OCI-LY3 (cell line): ENCODE results near the gene FAM24A.

ENCODE experiments used
- H2AFZ ChIP-seq: fragments of 200-600, 300-600 bp; shearing (Covaris generic); 2 replicates; pipeline ENCODE4 v1.6.0; 2014; ENCODE audit warnings: antibody characterized with exemption, low read depth, low read length
- H3K27ac ChIP-seq: fragments of 200-600, 300-600 bp; sonication (generic); 2 replicates; pipeline ENCODE4 v1.5.1; 2014; ENCODE audit warnings: mild to moderate bottlenecking, low read length, moderate library complexity, mixed read lengths
- H3K27me3 ChIP-seq: fragments of 200-600, 300-600 bp; sonication (generic); 2 replicates; pipeline ENCODE4 v1.6.1; 2014; ENCODE audit warnings: low read depth, low read length, mixed read lengths
- H3K36me3 ChIP-seq: fragments of 200-600, 300-600 bp; sonication (generic); replicated peaks from 2 replicates; pipeline ENCODE3; 2014; ENCODE audit warnings: low read depth, low read length, mixed read lengths
- H3K4me1 ChIP-seq: fragments of 300-600, 200-600 bp; sonication (generic); 2 replicates; pipeline ENCODE4 v1.6.1; 2014; ENCODE audit warnings: low read length, mixed read lengths
- H3K4me2 ChIP-seq: fragments of 200-600, 300-600 bp; sonication (generic); 2 replicates; pipeline ENCODE4 v1.6.1; 2014; ENCODE audit warnings: low read length, mixed read lengths
- H3K4me3 ChIP-seq: fragments of 300-600, 200-600 bp; sonication (generic); 2 replicates; pipeline ENCODE4 v1.5.1; 2014; ENCODE audit warnings: antibody characterized with exemption, mild to moderate bottlenecking, low read length, moderate library complexity
- H3K79me2 ChIP-seq: fragments of 300-600, 200-600 bp; shearing (Covaris generic); 2 replicates; pipeline ENCODE4 v1.6.1; 2014; ENCODE audit warnings: mild to moderate bottlenecking, low read length, mixed read lengths
- H3K9ac ChIP-seq: fragments of 300-600, 200-600 bp; shearing (Covaris generic); 2 replicates; pipeline ENCODE4 v1.6.0; 2014; ENCODE audit warnings: mild to moderate bottlenecking, low read length, moderate library complexity
- H3K9me3 ChIP-seq: fragments of 200-600, 300-600 bp; shearing (Covaris generic); 2 replicates; pipeline ENCODE4 v1.6.1; 2014; ENCODE audit warnings: low read length, mixed read lengths; ENCODE audit not compliant: insufficient read depth
- H4K20me1 ChIP-seq: fragments of 200-600, 300-600 bp; sonication (generic); 2 replicates; pipeline ENCODE4 v1.6.1; 2016; ENCODE audit warnings: low read length, mixed read lengths; ENCODE audit not compliant: insufficient read depth
- CTCF ChIP-seq: fragments of 200-600, 300-600 bp; sonication (generic); IDR thresholded peaks from 2 replicates; pipeline ENCODE4 v1.5.1; 2014; ENCODE audit warnings: antibody characterized with exemption, low read length, low read depth
- EZH2phosphoT487 ChIP-seq: fragments of 200-600 bp; shearing (Covaris generic); IDR thresholded peaks from 2 replicates; pipeline ENCODE4 v1.6.1; 2018; ENCODE audit warnings: antibody characterized with exemption, mixed run types, low read depth

FAM24A gene

GRCh38 chr10:122931088-122931906, 20.9 kb downstream of the FAM24A start:
- Histone ChIP-seq H3K9me3 (no peaks in the 10 kb centered on the region), H4K20me1 (no peaks in the 10 kb centered on the region), H3K4me2 (no peak overlapping the region), H3K79me2 (no peaks in the 10 kb centered on the region), H3K4me1 (no peaks in the 10 kb centered on the region), H3K36me3 (peaks cover 5% of the 10 kb centered on the region), H3K9ac (no peak overlapping the region), H3K4me3 (no peak overlapping the region), H2AFZ (no peak overlapping the region), H3K27me3 (no peaks in the 10 kb centered on the region), H3K27ac (no peak overlapping the region)
- TF ChIP-seq EZH2phosphoT487 (no peak), CTCF (no peak)

GRCh38 chr10:122939133-122939855, 28.9 kb downstream of the FAM24A start:
- Histone ChIP-seq H3K36me3 (peaks cover 19% of the 10 kb centered on the region), H4K20me1 (no peaks in the 10 kb centered on the region), H3K9ac (no peak overlapping the region), H3K27ac (no peak overlapping the region), H3K9me3 (no peaks in the 10 kb centered on the region), H3K4me2 (no peak overlapping the region), H3K4me3 (no peak overlapping the region), H3K4me1 (no peaks in the 10 kb centered on the region), H3K27me3 (no peaks in the 10 kb centered on the region), H2AFZ (no peak overlapping the region), H3K79me2 (no peaks in the 10 kb centered on the region)
- TF ChIP-seq CTCF (no peak), EZH2phosphoT487 (no peak)

- no peaks in the 10 kb centered on the region for H3K9me3 ChIP-seq
- H3K36me3 ChIP-seq, result peaks cover 19% of the 10 kb centered on the region
- H3K9ac ChIP-seq, result no peak overlapping the region
- H3K4me3 ChIP-seq, result no peak overlapping the region
- H3K27me3 ChIP-seq, result no peaks in the 10 kb centered on the region
- no peak overlapping the region for H3K27ac ChIP-seq
- TF ChIP-seq EZH2phosphoT487, result no peak
- TF ChIP-seq CTCF, result no peak
- H3K79me2 ChIP-seq, result no peaks in the 10 kb centered on the region
- H2AFZ ChIP-seq, result no peak overlapping the region
- no peaks in the 10 kb centered on the region for H3K4me1 ChIP-seq
- no peaks in the 10 kb centered on the region for H4K20me1 ChIP-seq
- H3K4me2 ChIP-seq, result no peak overlapping the region
These were observed 29.6 kb downstream of the FAM24A start for GRCh38 chr10:122939856-122940543.

- H3K27me3 ChIP-seq, result no peaks in the 10 kb centered on the region
- TF ChIP-seq EZH2phosphoT487 (no peak), CTCF (no peak)
- H3K4me1 ChIP-seq, result peaks cover under 1% of the 10 kb centered on the region; the same call in 1 of the 2 replicates
- no peak overlapping the region for H3K4me3 ChIP-seq
- peaks cover 3% of the 10 kb centered on the region for H3K36me3 ChIP-seq
- H3K79me2 ChIP-seq, result peaks cover 4% of the 10 kb centered on the region
- H3K4me2 ChIP-seq, result no peak overlapping the region
- H2AFZ ChIP-seq, result no peak overlapping the region
- no peak overlapping the region for H3K27ac ChIP-seq
- H3K9me3 ChIP-seq, result no peaks in the 10 kb centered on the region
- no peaks in the 10 kb centered on the region for H4K20me1 ChIP-seq
- no peak overlapping the region for H3K9ac ChIP-seq
These were observed 38.9 kb downstream of the FAM24A start for GRCh38 chr10:122949296-122949695.
